Stomach (tissue), 9 donors: ENCODE results near the gene PSTPIP1. TPM values are rescaled to one million over a fixed set of nuclear protein-coding genes. Genes with fewer than 3 reads are reported as not detected.

Experiments used
- DNase-seq, 2 donors: peaks; one replicate each; pipeline versions ENCODE4 v3.0.0 to v3.0.0-alpha.2; 2013 to 2019
- H3K27ac ChIP-seq, 5 donors: fragments of 200-600 bp in 4 of 5; sonication (generic) in 4 of 5; one replicate each; pipeline ENCODE4 v1.5.1; 2013 to 2019; ENCODE audit warnings: mild to moderate bottlenecking in 1 of 5, moderate library complexity in 1 of 5
- H3K27me3 ChIP-seq, 3 donors: fragments of 200-600 bp; sonication (generic); one replicate each; pipeline ENCODE4 v1.5.1; 2017 to 2019; ENCODE audit warnings: mixed run types in 1 of 3
- H3K36me3 ChIP-seq, 4 donors: fragments of 200-600 bp; sonication (generic); 1 replicate in 3 of 4; 2 replicates in 1 of 4; pipeline ENCODE4 v1.5.1; 2016 to 2019
- H3K4me1 ChIP-seq, 4 donors: fragments of 200-600 bp; sonication (generic); one replicate each; pipeline ENCODE4 v1.5.1; 2016 to 2019
- H3K4me3 ChIP-seq, 4 donors: fragments of 200-600 bp; sonication (generic) in 3 of 4; one replicate each; pipeline ENCODE4 v1.5.1; 2016 to 2019; ENCODE audit warnings: mild to moderate bottlenecking in 1 of 4
- H3K9me3 ChIP-seq, 4 donors: fragments of 200-600 bp; sonication (generic); one replicate each; pipeline ENCODE4 v1.5.1; 2016 to 2019
- EP300 ChIP-seq: sonication (generic); formaldehyde crosslinking; IDR thresholded peaks from one replicate; pipeline ENCODE4 v1.6.1; 2017; ENCODE audit warnings: antibody characterized with exemption
- POLR2A ChIP-seq, 4 donors: fragments of 450-650 bp; IDR thresholded peaks; one replicate each; pipeline ENCODE4 v1.6.1; 2016; ENCODE audit warnings: antibody characterized with exemption in 4 of 4, control low read depth in 2 of 4, mild to moderate bottlenecking in 1 of 4, moderate library complexity in 1 of 4
- POLR2AphosphoS5 ChIP-seq, 3 donors: sonication (generic); formaldehyde crosslinking; IDR thresholded peaks; one replicate each; pipeline ENCODE4 v1.6.1; 2016; ENCODE audit warnings: antibody characterized with exemption in 3 of 3
- WGBS, 5 donors: extraction: QIAGEN DNeasy Blood & Tissue Kit in 3 of 5; methylation state at CpG; one replicate each; pipeline versions ENCODE4 v1.1.5 to v1.1.7; 2013 to 2018; 5-methylcytosine and 5-hydroxymethylcytosine counted together
- intact Hi-C: fragments of 100-400 bp; cut with DNase I; formaldehyde crosslinking; loops from one replicate; pipeline ENCODE4 v1.15.1; 2023; ENCODE audit warnings: low total_unique reads
- polyA plus RNA-seq, 3 donors: library from polyadenylated mRNA; stranded (reverse); fragments of 200-250 nt; gene quantifications; one replicate each; pipeline ENCODE4 v1.2.3, GENCODE V29; 2013
- total RNA-seq, 5 donors: library from RNA; depleted of rRNA; stranded (reverse); fragments of >200 nt; gene quantifications; one replicate each; pipeline versions ENCODE4 v1.1.0 to v1.2.3, GENCODE V29; 2014 to 2016
- TF ChIP-seq, protein P1 (sequence below), 7 experiments: fragments of 450-650 bp in 4 of 7; fragments of 200-600 bp in 3 of 7; sonication (generic) in 3 of 7; IDR thresholded peaks; one replicate each; pipeline ENCODE4 v1.5.1; 2016 to 2019; ENCODE audit warnings: antibody characterized with exemption in 7 of 7, control low read depth in 2 of 7, mild to moderate bottlenecking in 1 of 7
- donor health status: healthy with polysubstance abuse.
- donor health status: Bipolar disorder and iron deficiency.
- donor health status: healthy.

PSTPIP1 gene
- total and polyA plus RNA-seq, 8 donors = 0.29 to 75.4 (median 5.4) TPM

DNA sequence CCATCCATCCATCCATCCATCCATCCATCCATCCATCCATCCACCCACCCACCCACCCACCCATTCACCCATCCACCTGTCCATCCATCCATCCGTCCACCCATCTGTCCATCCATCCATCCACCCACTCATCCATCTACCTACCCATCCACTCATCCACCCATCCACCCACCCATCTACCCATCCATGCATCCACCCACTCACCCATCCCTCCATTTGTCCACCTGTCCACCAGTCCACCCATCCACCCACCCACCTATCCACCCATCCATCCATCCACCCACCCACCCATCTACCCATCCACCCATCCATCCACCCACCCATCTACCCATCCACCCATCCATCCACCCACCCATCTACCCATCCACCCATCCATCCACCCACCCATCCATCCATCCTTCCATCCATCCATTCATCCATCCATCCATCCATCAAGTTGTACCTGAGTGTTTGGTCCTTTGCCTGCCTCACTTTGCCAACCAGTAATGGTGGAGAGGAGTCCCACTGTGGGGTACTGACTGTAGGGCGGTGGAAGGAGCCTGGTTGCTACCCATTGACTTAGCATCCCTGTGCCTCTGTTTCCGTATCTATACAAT, 17.3 kb downstream of the PSTPIP1 start:
- no peak overlapping the region for H3K4me3 ChIP-seq
- TF ChIP-seq EP300 (no peak), POLR2A (IDR thresholded peaks at IDR 0.05) (no peak), POLR2AphosphoS5 (IDR thresholded peaks at IDR 0.05) (no peak)
- TF ChIP-seq, protein P1, sequence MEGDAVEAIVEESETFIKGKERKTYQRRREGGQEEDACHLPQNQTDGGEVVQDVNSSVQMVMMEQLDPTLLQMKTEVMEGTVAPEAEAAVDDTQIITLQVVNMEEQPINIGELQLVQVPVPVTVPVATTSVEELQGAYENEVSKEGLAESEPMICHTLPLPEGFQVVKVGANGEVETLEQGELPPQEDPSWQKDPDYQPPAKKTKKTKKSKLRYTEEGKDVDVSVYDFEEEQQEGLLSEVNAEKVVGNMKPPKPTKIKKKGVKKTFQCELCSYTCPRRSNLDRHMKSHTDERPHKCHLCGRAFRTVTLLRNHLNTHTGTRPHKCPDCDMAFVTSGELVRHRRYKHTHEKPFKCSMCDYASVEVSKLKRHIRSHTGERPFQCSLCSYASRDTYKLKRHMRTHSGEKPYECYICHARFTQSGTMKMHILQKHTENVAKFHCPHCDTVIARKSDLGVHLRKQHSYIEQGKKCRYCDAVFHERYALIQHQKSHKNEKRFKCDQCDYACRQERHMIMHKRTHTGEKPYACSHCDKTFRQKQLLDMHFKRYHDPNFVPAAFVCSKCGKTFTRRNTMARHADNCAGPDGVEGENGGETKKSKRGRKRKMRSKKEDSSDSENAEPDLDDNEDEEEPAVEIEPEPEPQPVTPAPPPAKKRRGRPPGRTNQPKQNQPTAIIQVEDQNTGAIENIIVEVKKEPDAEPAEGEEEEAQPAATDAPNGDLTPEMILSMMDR (IDR thresholded peaks at IDR 0.05) = no peak
- DNase-seq = no peak
- H3K27ac ChIP-seq = peak overlapping the region in 1 of 5 donors; percentile 55
- intact Hi-C loops = no loop called here
- H3K36me3 ChIP-seq = no peaks in the 10 kb centered on the region
- no peaks in the 10 kb centered on the region for H3K27me3 ChIP-seq
- peaks cover 0 to 39% (median 4%) of the 10 kb centered on the region in 4 donors for H3K4me1 ChIP-seq
- WGBS, 5 donors = 84 to 100% (median 92%) methylated on average over 3 of the region's 3 CpGs
- no peaks in the 10 kb centered on the region for H3K9me3 ChIP-seq

DNA sequence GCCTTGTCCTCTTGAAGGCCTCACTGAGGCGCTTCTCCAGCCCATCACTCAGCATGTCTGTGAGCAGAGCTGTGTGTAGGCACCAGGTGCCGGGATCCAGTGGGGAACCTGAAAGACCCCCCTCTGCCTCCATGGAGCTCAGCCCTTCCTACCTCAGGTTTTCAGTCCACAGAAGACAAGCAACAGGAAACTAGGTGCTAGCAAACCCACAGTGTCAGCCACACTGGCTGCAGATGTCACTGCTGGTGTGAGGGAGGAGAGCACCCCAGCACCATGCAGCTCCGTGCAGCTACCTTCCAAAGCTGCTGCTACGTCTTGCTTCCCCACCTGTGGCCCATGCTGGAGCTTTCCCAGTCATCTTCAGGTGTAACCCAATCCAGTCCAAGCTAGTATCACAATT, 17.9 kb downstream of the PSTPIP1 start:
- Histone ChIP-seq H3K9me3 (no peaks in the 10 kb centered on the region), H3K4me3 (no peak overlapping the region), H3K27ac (peak overlapping the region in 1 of 5 donors; percentile 55), H3K36me3 (no peaks in the 10 kb centered on the region), H3K4me1 (peaks cover 0 to 42% (median 4%) of the 10 kb centered on the region in 4 donors), H3K27me3 (no peaks in the 10 kb centered on the region)
- TF ChIP-seq, protein P1 (IDR thresholded peaks at IDR 0.05) = no peak
- no peak for TF ChIP-seq EP300
- TF ChIP-seq POLR2AphosphoS5 (IDR thresholded peaks at IDR 0.05) = no peak
- no peak for TF ChIP-seq POLR2A (IDR thresholded peaks at IDR 0.05)
- WGBS, 5 donors = 59 to 67% (median 63%) methylated on average over 3 to 4 of the region's 4 CpGs
- no peak for DNase-seq
- intact Hi-C loops = no loop called here

DNA sequence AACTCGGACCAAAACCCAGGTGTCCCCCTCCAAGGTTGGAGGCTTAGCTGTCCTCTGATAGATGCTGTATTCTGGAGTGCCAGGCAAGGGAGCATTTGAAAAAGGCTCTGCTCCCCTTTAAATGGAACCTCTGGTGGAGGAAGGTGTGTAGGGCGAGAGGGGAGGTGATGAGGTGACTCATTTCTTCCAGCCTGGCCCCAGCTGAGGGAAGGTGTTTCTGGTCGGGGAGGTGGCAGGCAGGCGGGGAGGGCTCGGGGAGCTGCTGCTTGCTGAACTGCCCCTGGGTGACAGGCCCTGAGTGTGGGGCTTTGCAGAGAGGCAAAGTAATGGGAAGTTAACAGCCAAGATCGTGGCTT, 18.8 kb downstream of the PSTPIP1 start:
- intact Hi-C loops = no loop called here
- 44 to 64% (median 58%) methylated on average over 3 to 6 of the region's 6 CpGs for WGBS, 5 donors
- TF ChIP-seq, protein P1 (IDR thresholded peaks at IDR 0.05) = no peak
- TF ChIP-seq EP300 (no peak), POLR2A (IDR thresholded peaks at IDR 0.05) (no peak), POLR2AphosphoS5 (IDR thresholded peaks at IDR 0.05) (no peak)
- Histone ChIP-seq H3K27ac (peak overlapping the region in 2 of 5 donors; percentile 55 to 66), H3K27me3 (no peaks in the 10 kb centered on the region), H3K4me3 (no peak overlapping the region), H3K9me3 (no peaks in the 10 kb centered on the region), H3K4me1 (peaks cover 0 to 44% (median 4%) of the 10 kb centered on the region in 4 donors), H3K36me3 (no peaks in the 10 kb centered on the region)
- peak; percentile 49 to 77 for DNase-seq

DNA sequence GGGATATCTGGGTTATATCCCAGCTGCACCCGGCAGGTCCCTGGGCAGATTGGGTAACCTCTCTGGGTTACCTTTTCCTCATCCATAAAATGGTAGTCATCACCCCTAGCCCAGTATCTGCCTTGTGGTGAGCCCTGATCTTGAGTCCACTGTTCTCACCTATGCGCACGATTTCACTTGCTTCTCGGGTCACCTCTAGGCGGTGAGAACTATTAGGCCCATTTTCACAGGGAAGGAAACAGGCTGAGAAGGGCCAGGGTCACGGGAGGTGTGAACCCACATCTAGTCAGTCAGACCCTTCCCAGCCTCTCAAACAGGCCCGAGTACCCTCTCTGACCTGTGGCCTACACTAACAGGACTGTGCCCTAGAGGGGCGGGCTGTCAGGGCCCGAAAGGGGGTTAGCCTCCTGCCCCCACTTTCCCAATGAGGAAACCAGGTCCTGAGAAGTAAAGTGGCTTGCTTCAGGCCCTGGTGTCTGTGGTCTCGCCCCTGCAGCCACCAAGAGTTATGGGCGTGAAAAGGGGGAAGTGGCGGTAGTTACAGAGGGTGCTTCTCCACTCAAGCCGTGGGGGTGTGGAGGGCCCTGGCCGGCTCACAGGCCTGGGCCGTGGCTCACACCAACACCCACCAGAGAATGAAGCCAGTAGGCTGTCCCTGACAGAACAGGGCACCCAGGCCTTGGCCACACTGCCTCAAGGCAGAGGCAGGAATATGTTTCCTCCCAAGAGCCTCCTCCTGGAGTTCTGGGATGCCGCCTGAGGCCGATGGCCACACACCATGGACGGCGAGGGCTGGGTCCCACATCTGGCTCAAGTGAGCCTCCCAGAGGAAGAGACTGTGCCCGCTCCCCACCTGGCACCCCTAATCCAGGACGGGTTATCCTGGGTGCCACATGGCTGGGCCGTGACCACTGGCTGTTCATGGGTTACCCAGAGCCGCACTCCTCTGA, 19.5 kb downstream of the PSTPIP1 start:
- Histone ChIP-seq H3K36me3 (no peaks in the 10 kb centered on the region), H3K4me1 (peaks cover 0 to 49% (median 4%) of the 10 kb centered on the region in 4 donors), H3K4me3 (no peak overlapping the region), H3K9me3 (no peaks in the 10 kb centered on the region), H3K27ac (peak overlapping the region in 2 of 5 donors; percentile 55 to 66), H3K27me3 (no peaks in the 10 kb centered on the region)
- no peak for DNase-seq
- 74 to 86% (median 82%) methylated on average over 17 to 23 of the region's 23 CpGs for WGBS, 5 donors
- intact Hi-C loops = no loop called here
- TF ChIP-seq, protein P1 (IDR thresholded peaks at IDR 0.05) = no peak
- no peak for TF ChIP-seq EP300
